HG03280 (cell line): ENCODE measurements around the gene SVIP.

Source experiments
- ATAC-seq: cut with Tn5 transposase; IDR thresholded peaks from one replicate; pipeline ENCODE4 v1.9.1; 2021; ENCODE audit warnings: mild to moderate bottlenecking, moderate library complexity; ENCODE audit not compliant: unreplicated experiment

Gene SVIP

GRCh38 chr11:22795914-22796313 is 33.7 kb downstream of the SVIP start:
- ATAC-seq, result no peak

DNA sequence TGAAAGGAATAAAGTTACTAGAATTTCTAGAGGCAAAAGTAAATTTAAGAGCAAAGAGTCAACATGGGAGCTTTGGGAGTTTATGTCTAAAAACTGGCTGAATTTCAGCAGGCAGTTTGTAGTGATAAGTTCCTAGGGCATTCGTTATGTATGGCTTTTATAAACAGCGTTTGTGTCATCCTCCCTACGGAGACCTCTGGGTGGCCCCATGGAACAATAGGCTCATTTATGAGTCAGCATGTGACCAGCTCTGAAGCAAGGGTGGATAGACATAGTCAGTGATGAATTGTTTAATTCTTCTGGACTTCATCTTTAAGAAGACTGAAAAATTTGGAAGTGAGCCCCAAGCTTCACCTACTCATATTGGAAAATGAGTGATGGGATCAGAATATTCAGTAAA is 37.1 kb downstream of the SVIP start:
- no peak for ATAC-seq

DNA sequence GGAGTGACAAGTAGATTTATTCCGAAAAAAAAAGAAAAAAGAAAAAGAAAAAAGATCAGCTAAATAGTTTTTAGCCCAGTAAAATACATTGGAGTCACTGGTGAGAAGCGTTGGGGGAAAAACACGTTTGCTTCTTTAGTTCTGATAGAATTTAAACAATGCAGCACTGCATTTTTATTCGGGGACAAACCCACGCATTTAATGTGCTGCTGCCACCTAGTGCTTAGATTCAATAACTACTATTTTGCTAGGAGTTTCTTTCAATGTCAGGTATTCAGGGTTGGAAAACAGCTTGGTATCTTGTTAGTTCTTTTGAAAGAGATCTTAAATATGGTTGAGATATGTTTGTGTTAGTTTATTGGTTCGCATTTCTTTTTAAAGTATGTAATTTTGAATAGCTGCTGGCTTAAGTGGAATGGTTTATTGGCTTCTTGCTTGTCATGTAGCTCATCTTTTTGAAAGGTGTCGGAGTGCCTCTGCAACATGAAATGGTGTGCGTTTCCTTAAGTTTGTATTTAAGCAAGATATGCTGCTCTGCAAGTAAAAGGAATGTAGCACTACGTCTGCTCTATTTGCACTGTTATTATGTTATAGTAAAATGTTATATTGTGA is 41.9 kb downstream of the SVIP start:
- peak; percentile 29 for ATAC-seq

- no peak for ATAC-seq
Measured at GRCh38 chr11:22787055-22787454, 42.5 kb downstream of the SVIP start.

DNA sequence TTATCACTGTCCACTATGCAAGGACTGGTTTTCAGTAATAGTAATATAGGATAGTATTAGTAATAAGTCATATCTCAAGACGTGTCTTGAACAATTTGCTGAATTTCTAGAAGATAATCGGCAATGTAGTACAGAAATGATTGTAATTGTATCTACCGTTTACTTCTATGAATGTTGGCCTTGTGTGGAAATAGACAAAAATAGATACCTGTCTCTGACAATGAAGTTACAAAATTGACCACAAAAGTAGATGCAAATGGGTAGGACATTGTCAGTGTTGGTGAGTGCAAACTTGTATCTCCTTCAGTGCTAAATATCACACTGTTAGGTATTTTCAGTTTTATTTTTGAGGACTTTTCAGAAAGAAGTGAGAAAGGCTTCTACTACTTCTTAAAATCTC is 43.1 kb downstream of the SVIP start:
- peak; percentile 91 for ATAC-seq

- ATAC-seq, result no peak
Measured at GRCh38 chr11:22785251-22785650, 44.4 kb downstream of the SVIP start.

DNA sequence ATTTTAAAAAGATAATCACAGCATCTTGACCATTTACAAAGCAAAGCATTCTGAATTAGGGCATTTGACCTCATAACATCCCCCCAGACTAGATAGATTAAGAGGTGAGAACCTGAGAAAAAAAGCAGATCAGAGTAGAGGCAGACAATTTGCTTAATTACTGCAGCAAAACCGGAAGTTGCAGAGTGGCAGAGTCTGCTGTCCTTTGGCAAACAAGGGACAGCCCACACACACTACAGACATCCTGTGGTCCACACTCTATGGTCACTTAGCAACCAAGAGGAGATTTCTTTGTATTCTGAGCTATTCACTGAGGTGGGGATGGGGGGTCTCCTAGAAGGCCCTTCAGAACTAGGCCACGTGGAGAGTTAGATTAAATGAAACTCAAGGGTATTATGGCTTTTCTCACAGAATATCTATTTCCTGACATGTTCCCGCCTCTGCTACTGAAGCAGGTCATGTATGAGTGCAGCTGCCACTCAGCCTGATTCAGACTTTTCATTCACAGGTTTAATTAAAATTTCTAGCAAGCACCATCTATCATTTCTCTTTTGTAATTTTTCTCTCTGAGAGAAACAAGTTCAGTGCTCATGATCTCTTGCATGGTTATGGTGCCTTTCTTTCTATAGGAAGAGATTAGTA is 48.5 kb downstream of the SVIP start:
- ATAC-seq, result peak; percentile 84

- no peak for ATAC-seq
Measured at GRCh38 chr11:22779850-22780249, 49.8 kb downstream of the SVIP start.

- ATAC-seq, result no peak
Measured at GRCh38 chr11:22778642-22779041, 51.0 kb downstream of the SVIP start.

- no peak for ATAC-seq
Measured at GRCh38 chr11:22775248-22775647, 54.4 kb downstream of the SVIP start.

DNA sequence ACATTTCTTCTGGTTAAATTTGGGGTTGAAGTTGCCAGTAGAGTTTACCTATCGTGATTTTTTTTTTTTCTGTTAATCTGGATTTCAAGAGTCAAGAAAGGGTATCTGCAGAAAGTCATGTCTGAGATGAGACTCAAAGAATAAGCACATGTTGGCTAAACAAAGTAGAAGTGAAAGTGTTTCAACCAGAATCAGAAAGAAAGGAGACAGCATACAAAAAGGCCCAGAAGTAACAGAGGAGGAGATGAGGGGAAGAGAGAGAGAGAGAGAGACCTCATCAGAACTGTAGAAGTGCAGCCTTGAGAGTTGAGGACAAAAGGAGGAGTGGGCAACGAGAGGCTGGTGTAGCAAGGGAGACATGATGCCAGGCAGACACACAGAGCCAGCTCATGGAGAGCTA is 54.9 kb downstream of the SVIP start:
- ATAC-seq, result peak; percentile 72

DNA sequence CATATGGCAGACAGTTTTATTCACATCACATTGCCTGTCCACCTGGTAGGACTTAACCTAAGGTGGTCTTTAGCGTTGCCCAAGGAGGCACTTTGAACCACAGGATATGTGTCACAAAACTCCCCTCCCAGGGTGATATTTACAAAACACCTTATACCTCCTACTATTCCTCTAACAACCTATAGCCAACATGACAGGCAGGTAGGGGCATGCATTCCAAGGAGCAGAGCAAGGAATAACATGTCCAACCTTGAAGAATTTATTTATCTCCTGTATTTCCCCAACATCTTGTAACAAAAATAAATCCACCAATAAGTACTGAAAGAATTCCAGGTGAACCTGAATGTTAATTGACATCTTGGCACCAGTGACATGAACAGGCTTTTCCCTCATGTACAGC is 60.5 kb downstream of the SVIP start:
- ATAC-seq, result no peak
